Nephron progenitor cell (in vitro differentiated cells): ENCODE data around the gene CACNA1D.

Experiments
- DNase-seq: peaks from one replicate; pipeline ENCODE4 v3.0.0; 2021
- H3K27ac Mint-ChIP-seq: 2 replicates; pipeline ENCODE4 v1.8.0; 2021; ENCODE audit warnings: mild to moderate bottlenecking, moderate library complexity, mixed read lengths
- H3K27me3 Mint-ChIP-seq: 2 replicates; pipeline ENCODE4 v1.8.0; 2021; ENCODE audit warnings: mild to moderate bottlenecking, low read depth, mixed read lengths; ENCODE audit not compliant: poor library complexity
- H3K36me3 Mint-ChIP-seq: 2 replicates; pipeline ENCODE4 v1.8.0; 2021; ENCODE audit warnings: low read depth, mixed read lengths
- H3K4me1 Mint-ChIP-seq: 2 replicates; pipeline ENCODE4 v1.8.0; 2021; ENCODE audit warnings: mixed read lengths
- H3K4me3 Mint-ChIP-seq: 2 replicates; pipeline ENCODE4 v1.8.0; 2021; ENCODE audit warnings: mild to moderate bottlenecking, moderate library complexity, mixed read lengths
- H3K9me3 Mint-ChIP-seq: 2 replicates; pipeline ENCODE4 v1.8.0; 2021; ENCODE audit warnings: mild to moderate bottlenecking, moderate library complexity, mixed read lengths
- CTCF ChIP-seq: fragments of 200-600 bp; sonication (generic); IDR thresholded peaks from 2 replicates; pipeline ENCODE4 v1.5.0; 2021; ENCODE audit warnings: antibody characterized with exemption

CACNA1D gene

GRCh38 chr3:53485675-53486403, 8.6 kb upstream of the CACNA1D start:
- H3K9me3 Mint-ChIP-seq: no peaks in the 10 kb centered on the region
- no peaks in the 10 kb centered on the region for H3K36me3 Mint-ChIP-seq
- H3K4me1 Mint-ChIP-seq: peaks cover 29% of the 10 kb centered on the region
- H3K4me3 Mint-ChIP-seq: no peak overlapping the region
- TF ChIP-seq CTCF: no peak
- DNase-seq: no peak
- H3K27ac Mint-ChIP-seq: no peak overlapping the region
- H3K27me3 Mint-ChIP-seq: peaks cover 34% of the 10 kb centered on the region

- H3K4me3 Mint-ChIP-seq: no peak overlapping the region
- no peaks in the 10 kb centered on the region for H3K36me3 Mint-ChIP-seq
- H3K27me3 Mint-ChIP-seq: peaks cover 33% of the 10 kb centered on the region
- peaks cover 39% of the 10 kb centered on the region for H3K4me1 Mint-ChIP-seq
- TF ChIP-seq CTCF: no peak
- H3K27ac Mint-ChIP-seq: no peak overlapping the region
- no peaks in the 10 kb centered on the region for H3K9me3 Mint-ChIP-seq
- DNase-seq: no peak
These were observed 7.3 kb upstream of the CACNA1D start for GRCh38 chr3:53486961-53487654.

GRCh38 chr3:53489386-53489785, 5.0 kb upstream of the CACNA1D start:
- no peak overlapping the region for H3K27ac Mint-ChIP-seq
- TF ChIP-seq CTCF: no peak
- H3K9me3 Mint-ChIP-seq: no peaks in the 10 kb centered on the region
- no peak for DNase-seq
- peaks cover 37% of the 10 kb centered on the region for H3K27me3 Mint-ChIP-seq
- no peaks in the 10 kb centered on the region for H3K36me3 Mint-ChIP-seq
- no peak overlapping the region for H3K4me3 Mint-ChIP-seq
- H3K4me1 Mint-ChIP-seq: peaks cover 45% of the 10 kb centered on the region

GRCh38 chr3:53489787-53490458, 4.5 kb upstream of the CACNA1D start:
- Mint-ChIP-seq H3K4me1 (peaks cover 45% of the 10 kb centered on the region), H3K9me3 (no peaks in the 10 kb centered on the region), H3K36me3 (no peaks in the 10 kb centered on the region), H3K4me3 (peak overlapping the region; percentile 5), H3K27me3 (peaks cover 34% of the 10 kb centered on the region), H3K27ac (no peak overlapping the region)
- peak; percentile 11 for DNase-seq
- no peak for TF ChIP-seq CTCF

GRCh38 chr3:53490459-53490968, 3.9 kb upstream of the CACNA1D start:
- Mint-ChIP-seq H3K36me3 (no peaks in the 10 kb centered on the region), H3K4me3 (peak overlapping the region; percentile 5), H3K27ac (no peak overlapping the region), H3K9me3 (no peaks in the 10 kb centered on the region), H3K27me3 (peaks cover 40% of the 10 kb centered on the region), H3K4me1 (peaks cover 45% of the 10 kb centered on the region)
- no peak for DNase-seq
- no peak for TF ChIP-seq CTCF
